Panc1 (cell line): ENCODE results near the gene BRD1. TPM values are rescaled to one million over a fixed set of nuclear protein-coding genes. Genes with fewer than 3 reads are reported as not detected.

Source experiments
- ATAC-seq: fragments of 200-7000 bp; cut with Tn5 transposase; 2 replicates; pipeline ENCODE4 v1.9.1; 2020; ENCODE audit warnings: mild to moderate bottlenecking, moderate library complexity
- BruUV-seq: library from RNA; stranded (reverse); fragments of 400-500 nt; replicated peaks from 2 replicates; lab custom pipeline; 2021; lab: Mats Ljungman, UMichigan
- CTCF ChIA-PET: fragments of 300-600 bp; sonication (Branson Sonifier 250); formaldehyde crosslinking; loops from one replicate; lab custom pipeline; 2022; ENCODE audit warnings: antibody characterized with exemption; lab: Charles Lee
- POLR2A ChIA-PET: fragments of 300-600 bp; sonication (Branson Sonifier 250); formaldehyde crosslinking; loops from one replicate; lab custom pipeline; 2022; ENCODE audit warnings: antibody characterized with exemption; lab: Charles Lee
- DNase-seq: peaks from one replicate; pipeline ENCODE4 v3.0.0-alpha.2; 2010; ENCODE audit warnings: low read depth, low spot score
- H3K27ac ChIP-seq: 2 replicates; pipeline ENCODE4 v1.5.1; 2011; ENCODE audit warnings: mild to moderate bottlenecking, low read length, inconsistent platforms
- H3K27me3 ChIP-seq: fragments of 200-500 bp; sonication (Bioruptor generic); 2 replicates; pipeline ENCODE4 v1.6.0; 2014; ENCODE audit warnings: low read length, inconsistent platforms; ENCODE audit not compliant: control insufficient read depth, insufficient read depth
- H3K36me3 ChIP-seq: fragments of 200-500 bp; sonication (Bioruptor generic); 2 replicates; pipeline ENCODE4 v1.5.1; 2014; ENCODE audit warnings: inconsistent platforms, mild to moderate bottlenecking, low read length, moderate library complexity; ENCODE audit not compliant: control insufficient read depth, insufficient read depth
- H3K4me1 ChIP-seq: 2 replicates; pipeline ENCODE4 v1.5.1; 2011; ENCODE audit warnings: inconsistent platforms, mild to moderate bottlenecking, low read length, moderate library complexity; ENCODE audit not compliant: control insufficient read depth, insufficient read depth
- H3K4me3 ChIP-seq, 2 experiments: 2 replicates each; pipeline ENCODE4 v1.5.1; 2011 to 2012; ENCODE audit warnings: low read depth in 2 of 2, low read length in 2 of 2, mild to moderate bottlenecking in 2 of 2, inconsistent platforms in 1 of 2, moderate library complexity in 1 of 2
- H3K9me3 ChIP-seq: fragments of 200-500 bp; sonication (Bioruptor generic); 2 replicates; pipeline ENCODE4 v1.5.1; 2014; ENCODE audit warnings: low read depth, mild to moderate bottlenecking, inconsistent platforms, low read length, moderate library complexity; ENCODE audit not compliant: control insufficient read depth, insufficient read depth
- CTCF ChIP-seq: fragments of 450-650 bp; IDR thresholded peaks from 2 replicates; pipeline ENCODE4 v1.5.1; 2017; ENCODE audit warnings: mild to moderate bottlenecking
- POLR2AphosphoS5 ChIP-seq: IDR thresholded peaks from 2 replicates; pipeline ENCODE4 v1.6.1; 2012; ENCODE audit warnings: mild to moderate bottlenecking, low read depth, low read length, moderate library complexity
- SIN3A ChIP-seq: IDR thresholded peaks from 2 replicates; pipeline ENCODE4 v1.6.1; 2012; ENCODE audit warnings: low read depth, mild to moderate bottlenecking, low read length, moderate library complexity, borderline replicate concordance; ENCODE audit not compliant: insufficient read depth
- TCF7L2 ChIP-seq: IDR thresholded peaks from 2 replicates; pipeline ENCODE4 v1.6.1; 2011; ENCODE audit warnings: mild to moderate bottlenecking, low read depth, low read length, inconsistent platforms
- in situ Hi-C: cut with HindIII; loops from 2 replicates; pipeline ENCODE4 v1.10.0; 2016; ENCODE audit warnings: low sequenced_read_pairs, low pct_unique_long_range_greater_than_20kb
- intact Hi-C: fragments of 100-400 bp; cut with micrococcal nuclease; formaldehyde crosslinking; loops from one replicate; pipeline ENCODE4 v1.10.0; 2022; ENCODE audit not compliant: unreplicated experiment
- total RNA-seq: library from RNA; stranded (reverse); gene quantifications from one replicate; pipeline ENCODE4 v1.2.1, GENCODE V29; 2021; ENCODE audit not compliant: unreplicated experiment
- TF ChIP-seq, protein P1 (sequence below), 2 experiments: IDR thresholded peaks; 2 replicates each; pipeline ENCODE4 v1.6.1; 2011 to 2012; ENCODE audit warnings: low read depth in 2 of 2, control low read depth in 1 of 2, low read length in 1 of 2, mild to moderate bottlenecking in 1 of 2, moderate library complexity in 1 of 2; ENCODE audit not compliant: insufficient read depth in 1 of 2

BRD1 gene
- total RNA-seq, 1 experiment from 2014 or later = 24.0 TPM

DNA sequence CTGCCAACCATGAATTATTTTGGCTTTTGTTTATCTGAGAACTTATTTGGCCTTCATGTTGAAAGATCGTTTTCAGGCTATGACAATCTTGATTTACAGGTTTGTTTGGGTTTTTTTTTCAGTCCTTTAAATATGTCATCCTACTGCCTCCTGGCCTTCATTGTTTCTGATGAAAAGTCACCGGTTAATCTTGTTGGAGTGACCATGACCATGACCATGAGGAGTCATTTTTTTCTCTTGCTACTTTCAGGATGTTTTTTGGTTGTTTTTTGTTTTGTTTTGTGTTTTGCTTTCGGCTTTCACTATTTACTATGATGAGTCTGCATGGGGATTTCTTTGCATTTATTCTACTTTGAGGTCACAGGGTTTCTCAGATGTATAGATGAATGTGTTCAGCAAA, 81.6 kb downstream of the BRD1 start:
- TF ChIP-seq SIN3A (no peak), TCF7L2 (no peak), CTCF (no peak), POLR2AphosphoS5 (no peak)
- TF ChIP-seq, protein P1, sequence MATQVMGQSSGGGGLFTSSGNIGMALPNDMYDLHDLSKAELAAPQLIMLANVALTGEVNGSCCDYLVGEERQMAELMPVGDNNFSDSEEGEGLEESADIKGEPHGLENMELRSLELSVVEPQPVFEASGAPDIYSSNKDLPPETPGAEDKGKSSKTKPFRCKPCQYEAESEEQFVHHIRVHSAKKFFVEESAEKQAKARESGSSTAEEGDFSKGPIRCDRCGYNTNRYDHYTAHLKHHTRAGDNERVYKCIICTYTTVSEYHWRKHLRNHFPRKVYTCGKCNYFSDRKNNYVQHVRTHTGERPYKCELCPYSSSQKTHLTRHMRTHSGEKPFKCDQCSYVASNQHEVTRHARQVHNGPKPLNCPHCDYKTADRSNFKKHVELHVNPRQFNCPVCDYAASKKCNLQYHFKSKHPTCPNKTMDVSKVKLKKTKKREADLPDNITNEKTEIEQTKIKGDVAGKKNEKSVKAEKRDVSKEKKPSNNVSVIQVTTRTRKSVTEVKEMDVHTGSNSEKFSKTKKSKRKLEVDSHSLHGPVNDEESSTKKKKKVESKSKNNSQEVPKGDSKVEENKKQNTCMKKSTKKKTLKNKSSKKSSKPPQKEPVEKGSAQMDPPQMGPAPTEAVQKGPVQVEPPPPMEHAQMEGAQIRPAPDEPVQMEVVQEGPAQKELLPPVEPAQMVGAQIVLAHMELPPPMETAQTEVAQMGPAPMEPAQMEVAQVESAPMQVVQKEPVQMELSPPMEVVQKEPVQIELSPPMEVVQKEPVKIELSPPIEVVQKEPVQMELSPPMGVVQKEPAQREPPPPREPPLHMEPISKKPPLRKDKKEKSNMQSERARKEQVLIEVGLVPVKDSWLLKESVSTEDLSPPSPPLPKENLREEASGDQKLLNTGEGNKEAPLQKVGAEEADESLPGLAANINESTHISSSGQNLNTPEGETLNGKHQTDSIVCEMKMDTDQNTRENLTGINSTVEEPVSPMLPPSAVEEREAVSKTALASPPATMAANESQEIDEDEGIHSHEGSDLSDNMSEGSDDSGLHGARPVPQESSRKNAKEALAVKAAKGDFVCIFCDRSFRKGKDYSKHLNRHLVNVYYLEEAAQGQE (IDR thresholded peaks at IDR 0.05; ENCODE audit: insufficient read depth in 1 of 2, low read depth in 2 of 2, low read length in 1 of 2) = no peak
- Histone ChIP-seq H3K9me3 (peaks cover 8% of the 10 kb centered on the region; the same call in 1 of the 2 replicates), H3K27ac (no peak overlapping the region), H3K4me1 (no peaks in the 10 kb centered on the region), H3K36me3 (no peaks in the 10 kb centered on the region), H3K4me3 (no peak overlapping the region), H3K27me3 (no peaks in the 10 kb centered on the region; the same call in 1 of the 2 replicates)
- in situ Hi-C loops (no loop called here), intact Hi-C loops (no loop called here)
- DNase-seq (no peak), ATAC-seq (no peak)
- BruUV-seq = no TSS peak
- ChIA-PET POLR2A (no interaction called here), CTCF (no interaction called here)

DNA sequence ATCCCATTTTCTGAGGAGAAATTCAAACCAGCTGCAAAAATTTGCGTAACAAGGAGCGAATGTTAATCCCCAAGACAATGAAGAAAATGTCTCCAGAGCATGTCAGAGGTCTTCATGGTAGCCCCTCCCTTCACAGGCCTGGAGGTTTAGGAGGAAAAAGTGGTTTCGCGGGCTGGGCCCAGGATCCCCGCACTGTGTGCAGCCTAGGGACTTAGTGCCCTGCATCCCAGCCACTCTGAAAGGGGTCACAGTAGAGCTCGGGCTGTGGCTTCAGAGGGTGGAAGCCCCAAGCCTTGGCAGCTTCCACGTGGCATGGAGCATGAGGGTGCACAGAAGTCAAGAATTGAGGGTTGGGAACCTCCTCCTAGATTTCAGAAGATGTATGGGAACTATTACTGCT, 87.4 kb downstream of the BRD1 start:
- H3K9me3 ChIP-seq = peaks cover 6% of the 10 kb centered on the region; the same call in 1 of the 2 replicates
- H3K27ac ChIP-seq = no peak overlapping the region
- CTCF ChIA-PET = no interaction called here
- H3K4me3 ChIP-seq = no peak overlapping the region
- TF ChIP-seq, protein P1 (IDR thresholded peaks at IDR 0.05; ENCODE audit: insufficient read depth in 1 of 2, low read depth in 2 of 2, low read length in 1 of 2) = no peak
- TF ChIP-seq SIN3A = no peak
- no peak for TF ChIP-seq CTCF
- no peak for TF ChIP-seq POLR2AphosphoS5
- no peak for TF ChIP-seq TCF7L2
- intact Hi-C loops = no loop called here
- no peaks in the 10 kb centered on the region; the same call in 1 of the 2 replicates for H3K27me3 ChIP-seq
- POLR2A ChIA-PET = no interaction called here
- ATAC-seq (no peak), DNase-seq (no peak)
- H3K36me3 ChIP-seq = no peaks in the 10 kb centered on the region
- BruUV-seq = no TSS peak
- in situ Hi-C loops = no loop called here
- H3K4me1 ChIP-seq = no peaks in the 10 kb centered on the region
